Activated CD8-positive, alpha-beta memory T cell treated with anti-CD3 and anti-CD28 coated beads for 4 hours (primary cell): Measurements from ENCODE around the gene RIPOR1.
A peak's percentile ranks its signal among the peaks of the same experiment; 100 is the strongest.

Experiments
- DNase-seq, 2 donors: peaks; one replicate each; pipeline ENCODE4 v3.0.0-alpha.2; 2020; ENCODE audit warnings: low read depth in 2 of 2

RIPOR1 gene

GRCh38 chr16:67539691-67540635 lies 11.3 kb downstream of the RIPOR1 start:
- no peak for DNase-seq

- DNase-seq, result no peak
These were observed 12.1 kb downstream of the RIPOR1 start for GRCh38 chr16:67540756-67541155.

GRCh38 chr16:67541391-67542263 lies 13.0 kb downstream of the RIPOR1 start:
- no peak for DNase-seq

- peak; percentile 54 to 55 for DNase-seq
These were observed 13.8 kb downstream of the RIPOR1 start for GRCh38 chr16:67542464-67542863.

GRCh38 chr16:67543036-67543435 lies 14.4 kb downstream of the RIPOR1 start:
- DNase-seq, result no peak

- no peak for DNase-seq
These were observed 15.0 kb downstream of the RIPOR1 start for GRCh38 chr16:67543582-67543981.

GRCh38 chr16:67544329-67544841 lies 15.8 kb downstream of the RIPOR1 start:
- DNase-seq, result no peak

GRCh38 chr16:67544844-67545664 lies 16.4 kb downstream of the RIPOR1 start:
- DNase-seq, result no peak

- no peak for DNase-seq
These were observed 17.0 kb downstream of the RIPOR1 start for GRCh38 chr16:67545665-67546024.

GRCh38 chr16:67546091-67546501 lies 17.5 kb downstream of the RIPOR1 start:
- DNase-seq, result no peak

GRCh38 chr16:67546761-67547422 lies 18.3 kb downstream of the RIPOR1 start:
- peak; percentile 41 to 51 for DNase-seq

- no peak for DNase-seq
These were observed 19.0 kb downstream of the RIPOR1 start for GRCh38 chr16:67547423-67548264.

- no peak for DNase-seq
These were observed 19.9 kb downstream of the RIPOR1 start for GRCh38 chr16:67548265-67549126.

GRCh38 chr16:67549240-67549639 lies 20.6 kb downstream of the RIPOR1 start:
- DNase-seq, result no peak

- DNase-seq, result no peak
These were observed 21.3 kb downstream of the RIPOR1 start for GRCh38 chr16:67549936-67550335.

- DNase-seq, result no peak
These were observed 22.5 kb downstream of the RIPOR1 start for GRCh38 chr16:67551091-67551490.

GRCh38 chr16:67551972-67552371 lies 23.3 kb downstream of the RIPOR1 start:
- DNase-seq, result no peak

GRCh38 chr16:67552476-67552875 lies 23.8 kb downstream of the RIPOR1 start:
- no peak for DNase-seq

GRCh38 chr16:67555795-67556212 lies 27.2 kb downstream of the RIPOR1 start:
- DNase-seq, result no peak
